GM12878 (cell line): ENCODE results near the gene GRAMD1B. TPM values are rescaled to one million over a fixed set of nuclear protein-coding genes. Genes with fewer than 3 reads are reported as not detected.

Source experiments
- ATAC-seq: fragments of 200-7000 bp; cut with Tn5 transposase; 3 replicates; pipeline ENCODE4 v1.9.1; 2020; ENCODE audit warnings: mild to moderate bottlenecking, moderate library complexity
- BruUV-seq: library from RNA; stranded (reverse); fragments of 400-500 nt; replicated peaks from 2 replicates; lab custom pipeline; 2021; lab: Mats Ljungman, UMichigan
- CTCF ChIA-PET: fragments of 300-600 bp; sonication (Branson Sonifier 250); formaldehyde crosslinking; extraction: SDS; loops from one replicate; lab custom pipeline; 2021; ENCODE audit warnings: inconsistent platforms; lab: Yijun Ruan, JAX
- POLR2A ChIA-PET: fragments of 350-600 bp; formaldehyde crosslinking; extraction: SDS; loops from one replicate; lab custom pipeline; 2021; ENCODE audit warnings: inconsistent platforms; lab: Charles Lee
- RAD21 ChIA-PET: fragments of 300-600 bp; sonication (Branson Sonifier 250); formaldehyde crosslinking; loops from one replicate; lab custom pipeline; 2023; ENCODE audit warnings: antibody characterized with exemption; ENCODE audit not compliant: unreplicated experiment; lab: Charles Lee
- SMC1A ChIA-PET: fragments of 300-600 bp; sonication (Branson Sonifier 250); formaldehyde crosslinking; loops from one replicate; lab custom pipeline; 2023; ENCODE audit not compliant: unreplicated experiment, uncharacterized antibody; lab: Charles Lee
- DNase-seq: peaks from one replicate; pipeline ENCODE4 v3.0.0-alpha.2; 2011; ENCODE audit warnings: low read depth, low spot score
- FAIRE-seq: peaks from 3 replicates; lab custom pipeline; 2011; peaks lifted over from hg19 to GRCh38; lab: Jason Lieb, UNC
- H2AFZ ChIP-seq: 2 replicates; pipeline ENCODE4 v1.6.0; 2011; ENCODE audit warnings: low read depth, low read length, control low read depth; ENCODE audit not compliant: control insufficient read depth
- H3K27ac ChIP-seq: 2 replicates; pipeline ENCODE4 v1.5.1; 2011; ENCODE audit warnings: control low read depth; ENCODE audit not compliant: control insufficient read depth, insufficient read depth
- H3K27me3 ChIP-seq, 2 experiments: replicated peaks in 1 of 2; 2 replicates each; pipeline versions ENCODE4 v1.6.0 to v1.6.1; 2011; ENCODE audit warnings: low read length in 1 of 2; ENCODE audit not compliant: control insufficient read depth in 2 of 2, insufficient read depth in 2 of 2
- H3K36me3 ChIP-seq, 2 experiments: 2 replicates each; pipeline ENCODE4 v1.5.1; 2011; ENCODE audit warnings: low read length in 1 of 2; ENCODE audit not compliant: control insufficient read depth in 2 of 2, insufficient read depth in 2 of 2
- H3K4me1 ChIP-seq: 2 replicates; pipeline ENCODE4 v1.6.1; 2011; ENCODE audit warnings: mild to moderate bottlenecking, low read length, moderate library complexity, mixed read lengths; ENCODE audit not compliant: control insufficient read depth, insufficient read depth
- H3K4me2 ChIP-seq: 2 replicates; pipeline ENCODE4 v1.6.0; 2011; ENCODE audit warnings: control low read depth; ENCODE audit not compliant: control insufficient read depth, insufficient read depth
- H3K4me3 ChIP-seq: fragments of 200-600 bp; sonication (generic); 2 replicates; pipeline ENCODE4 v1.5.1; 2016
- H3K79me2 ChIP-seq: 2 replicates; pipeline ENCODE4 v1.6.0; 2011; ENCODE audit warnings: low read length; ENCODE audit not compliant: control insufficient read depth, insufficient read depth
- H3K9ac ChIP-seq: 2 replicates; pipeline ENCODE4 v1.8.0; 2011; ENCODE audit warnings: low read length, control low read depth, mixed read lengths; ENCODE audit not compliant: control insufficient read depth, insufficient read depth
- H3K9me3 ChIP-seq: replicated peaks from 3 replicates; pipeline ENCODE4 v1.5.1; 2011; ENCODE audit warnings: mild to moderate bottlenecking, low read length; ENCODE audit not compliant: control insufficient read depth, insufficient read depth
- H4K20me1 ChIP-seq: 2 replicates; pipeline ENCODE4 v1.6.0; 2011; ENCODE audit not compliant: control insufficient read depth, insufficient read depth
- BHLHE40 ChIP-seq, 2 experiments: fragments of 450-650 bp in 1 of 2; IDR thresholded peaks; 2 replicates each; pipeline ENCODE4 v1.6.1; 2011 to 2017; ENCODE audit warnings: low read depth in 2 of 2, borderline replicate concordance in 1 of 2, improper control_type of control experiment in 1 of 2, low read length in 1 of 2, mild to moderate bottlenecking in 1 of 2
- CBX5 ChIP-seq: sonication (generic); IDR thresholded peaks from 2 replicates; pipeline ENCODE4 v1.6.1; 2016; ENCODE audit warnings: low read depth, moderate library complexity, mild to moderate bottlenecking, inconsistent platforms
- E2F4 ChIP-seq: IDR thresholded peaks from 2 replicates; pipeline ENCODE4 v1.6.1; 2012; ENCODE audit warnings: low read depth, low read length, improper control_type of control experiment
- EED ChIP-seq: sonication (generic); IDR thresholded peaks from 2 replicates; pipeline ENCODE4 v1.6.1; 2016; ENCODE audit warnings: antibody characterized with exemption, low read depth
- IRF5 ChIP-seq: fragments of 450-650 bp; IDR thresholded peaks from 2 replicates; pipeline ENCODE4 v1.6.1; 2017; ENCODE audit warnings: borderline replicate concordance
- JUND ChIP-seq: IDR thresholded peaks from 2 replicates; pipeline ENCODE4 v1.6.1; 2012; ENCODE audit warnings: low read depth, mild to moderate bottlenecking, low read length, improper control_type of control experiment, moderate library complexity
- MAX ChIP-seq: IDR thresholded peaks from 2 replicates; pipeline ENCODE4 v1.6.1; 2012; ENCODE audit warnings: low read depth, low read length, improper control_type of control experiment
- MXI1 ChIP-seq: fragments of 150-350 bp; IDR thresholded peaks from 2 replicates; pipeline ENCODE4 v1.6.1; 2011; ENCODE audit warnings: low read depth, mild to moderate bottlenecking, inconsistent platforms, low read length, improper control_type of control experiment
- POLR2A ChIP-seq: IDR thresholded peaks from 2 replicates; pipeline ENCODE4 v1.6.1; 2011; ENCODE audit warnings: low read depth, mild to moderate bottlenecking, low read length
- POLR2AphosphoS2 ChIP-seq: IDR thresholded peaks from 2 replicates; pipeline ENCODE4 v1.6.1; 2011; ENCODE audit warnings: low read depth, mild to moderate bottlenecking, low read length, improper control_type of control experiment, moderate library complexity
- TCF12 ChIP-seq: IDR thresholded peaks from 2 replicates; pipeline ENCODE4 v1.6.1; 2011; ENCODE audit warnings: low read depth, mild to moderate bottlenecking, low read length
- TCF3 ChIP-seq: IDR thresholded peaks from 2 replicates; pipeline ENCODE4 v1.6.1; 2012; ENCODE audit warnings: low read depth, mild to moderate bottlenecking, low read length, borderline replicate concordance; ENCODE audit not compliant: insufficient read depth
- TCF7 ChIP-seq: IDR thresholded peaks from 2 replicates; pipeline ENCODE4 v1.6.1; 2014; ENCODE audit warnings: antibody characterized with exemption, borderline replicate concordance
- ZBED1 ChIP-seq: IDR thresholded peaks from 2 replicates; pipeline ENCODE4 v1.6.1; 2016; ENCODE audit warnings: borderline replicate concordance
- WGBS: methylation state at CpG from one replicate; pipeline ENCODE4 v1.1.6; 2016; ENCODE audit warnings: low lambda C conversion rate; ENCODE audit not compliant: insufficient replicate concordance, insufficient coverage; ENCODE audit errors: missing lambda C conversion rate; 5-methylcytosine and 5-hydroxymethylcytosine counted together
- in situ Hi-C: fragments of 300-500 bp; cut with MboI; formaldehyde crosslinking; loops from 9 replicates; pipeline ENCODE4 v1.14.3; 2018; ENCODE audit warnings: mixed read lengths
- intact Hi-C: fragments of 100-400 bp; cut with micrococcal nuclease; formaldehyde crosslinking; loops from one replicate; pipeline ENCODE4 v1.14.2; 2022; ENCODE audit not compliant: unreplicated experiment
- polyA plus RNA-seq, 11 experiments: library from polyadenylated mRNA; depleted of rRNA in 4 of 11; unstranded in 6 of 11; stranded (reverse) in 5 of 11; fragments of >200 nt; fragmentation: Nextera tagmentation in 4 of 11; fragmentation: Illumina TruSeq in 1 of 11; extraction: Ambion mirVana in 4 of 11; extraction: Trizol in 1 of 11; gene quantifications; 1 replicate in 1 of 11; 2 replicates in 10 of 11; pipeline versions ENCODE4 v1.2.1 to v1.2.3, GENCODE V29; 2011 to 2016; ENCODE audit warnings: inconsistent platforms in 2 of 11, missing spikeins in 2 of 11, low read depth in 1 of 11
- total RNA-seq, 4 experiments: library from RNA; depleted of rRNA in 3 of 4; stranded (reverse); fragments of >200 nt in 3 of 4; fragmentation: Illumina TruSeq in 1 of 4; extraction: Trizol in 1 of 4; gene quantifications; 2 replicates each; pipeline versions ENCODE4 v1.2.1 to v1.2.3, GENCODE V29; 2013 to 2021
- TF ChIP-seq, protein P1 (sequence below): fragments of 450-650 bp; IDR thresholded peaks from 2 replicates; pipeline ENCODE4 v1.6.1; 2018; ENCODE audit warnings: mild to moderate bottlenecking, low read depth, moderate library complexity; ENCODE audit not compliant: partially characterized antibody

Gene GRAMD1B
- total and polyA plus RNA-seq, 10 of the 15 experiments (the other 5 are each of a cell fraction or from before 2014, with no cell fraction given): 1.9 to 49.1 (median 26.9) TPM

- CTCF ChIA-PET: interaction anchor here (1.0 kb wide), 1 partner anchor 13 kb away, joined by 5 read pairs; no protein-coding TSS in a partner anchor
- Histone ChIP-seq H3K36me3 (no peaks in the 10 kb centered on the region; a peak in 1 of 4 replicates), H3K9ac (no peak overlapping the region), H3K27me3 (no peaks in the 10 kb centered on the region), H3K9me3 (no peaks in the 10 kb centered on the region), H3K4me1 (peaks cover 3% of the 10 kb centered on the region; the same call in 1 of the 2 replicates), H3K4me2 (peak overlapping the region; percentile 22; the same call in 1 of the 2 replicates), H4K20me1 (no peaks in the 10 kb centered on the region), H3K27ac (no peak overlapping the region), H3K4me3 (no peak overlapping the region), H2AFZ (no peak overlapping the region), H3K79me2 (no peaks in the 10 kb centered on the region; the same call in 1 of the 2 replicates)
- TF ChIP-seq MXI1 (no peak), IRF5 (no peak), TCF3 (no peak), E2F4 (no peak), MAX (no peak), JUND (no peak), ZBED1 (no peak), POLR2A (no peak), POLR2AphosphoS2 (no peak), BHLHE40 (IDR thresholded peaks at IDR 0.05; ENCODE audit: borderline replicate concordance in 1 of 2, low read depth in 2 of 2, low read length in 1 of 2) (no peak), EED (no peak), TCF12 (no peak), TCF7 (no peak), CBX5 (no peak)
- TF ChIP-seq, protein P1, sequence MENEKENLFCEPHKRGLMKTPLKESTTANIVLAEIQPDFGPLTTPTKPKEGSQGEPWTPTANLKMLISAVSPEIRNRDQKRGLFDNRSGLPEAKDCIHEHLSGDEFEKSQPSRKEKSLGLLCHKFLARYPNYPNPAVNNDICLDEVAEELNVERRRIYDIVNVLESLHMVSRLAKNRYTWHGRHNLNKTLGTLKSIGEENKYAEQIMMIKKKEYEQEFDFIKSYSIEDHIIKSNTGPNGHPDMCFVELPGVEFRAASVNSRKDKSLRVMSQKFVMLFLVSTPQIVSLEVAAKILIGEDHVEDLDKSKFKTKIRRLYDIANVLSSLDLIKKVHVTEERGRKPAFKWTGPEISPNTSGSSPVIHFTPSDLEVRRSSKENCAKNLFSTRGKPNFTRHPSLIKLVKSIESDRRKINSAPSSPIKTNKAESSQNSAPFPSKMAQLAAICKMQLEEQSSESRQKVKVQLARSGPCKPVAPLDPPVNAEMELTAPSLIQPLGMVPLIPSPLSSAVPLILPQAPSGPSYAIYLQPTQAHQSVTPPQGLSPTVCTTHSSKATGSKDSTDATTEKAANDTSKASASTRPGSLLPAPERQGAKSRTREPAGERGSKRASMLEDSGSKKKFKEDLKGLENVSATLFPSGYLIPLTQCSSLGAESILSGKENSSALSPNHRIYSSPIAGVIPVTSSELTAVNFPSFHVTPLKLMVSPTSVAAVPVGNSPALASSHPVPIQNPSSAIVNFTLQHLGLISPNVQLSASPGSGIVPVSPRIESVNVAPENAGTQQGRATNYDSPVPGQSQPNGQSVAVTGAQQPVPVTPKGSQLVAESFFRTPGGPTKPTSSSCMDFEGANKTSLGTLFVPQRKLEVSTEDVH: no peak
- FAIRE-seq (no peak), ATAC-seq (peak; percentile 61), DNase-seq (no peak)
- BruUV-seq: no TSS peak
- intact Hi-C loops: no loop called here
- RAD21 ChIA-PET: no interaction called here
- SMC1A ChIA-PET: interaction anchor here (1.0 kb wide), 1 partner anchor 12 kb away, joined by 3 read pairs; no protein-coding TSS in a partner anchor
- 74% methylated on average over 4 of the region's 4 CpGs for WGBS
- in situ Hi-C loops: no loop called here
- POLR2A ChIA-PET: interaction anchor here (1.2 kb wide), 1 partner anchor 12 kb away, joined by 3 read pairs; no protein-coding TSS in a partner anchor
Observed at GRCh38 chr11:123419731-123420452, 10.2 kb upstream of the GRAMD1B start.
